Upper lobe of left lung (tissue), 6 donors: ENCODE measurements around the gene EIF2B4. TPM values are rescaled to one million over a fixed set of nuclear protein-coding genes. Genes with fewer than 3 reads are reported as not detected.

Experiments used
- ATAC-seq, 2 donors: fragments of 200-7000 bp; cut with Tn5 transposase; one replicate each; pipeline ENCODE4 v1.9.1; 2022; ENCODE audit warnings: mild to moderate bottlenecking in 2 of 2, moderate library complexity in 2 of 2; ENCODE audit not compliant: low FRiP score in 2 of 2
- DNase-seq, 2 donors: peaks; one replicate each; pipeline ENCODE4 v3.0.0-alpha.2; 2019 to 2020
- H3K27ac ChIP-seq, 4 donors: fragments of 200-600 bp; sonication (generic); one replicate each; pipeline ENCODE4 v1.5.1; 2016 to 2019
- H3K27me3 ChIP-seq, 4 donors: fragments of 200-600 bp; sonication (generic); one replicate each; pipeline ENCODE4 v1.5.1; 2017 to 2019
- H3K36me3 ChIP-seq, 4 donors: fragments of 200-600 bp; sonication (generic); one replicate each; pipeline ENCODE4 v1.5.1; 2016 to 2019
- H3K4me1 ChIP-seq, 4 donors: fragments of 200-600 bp; sonication (generic); one replicate each; pipeline ENCODE4 v1.5.1; 2018 to 2019
- H3K4me3 ChIP-seq, 4 donors: fragments of 200-600 bp; sonication (generic); one replicate each; pipeline ENCODE4 v1.5.1; 2017 to 2019; ENCODE audit warnings: mild to moderate bottlenecking in 2 of 4, moderate library complexity in 1 of 4
- H3K9me3 ChIP-seq, 4 donors: fragments of 200-600 bp; sonication (generic); one replicate each; pipeline ENCODE4 v1.5.1; 2018 to 2019
- CTCF ChIP-seq, 6 experiments: fragments of 450-650 bp in 4 of 6; fragments of 200-600 bp in 2 of 6; sonication (generic) in 2 of 6; IDR thresholded peaks; one replicate each; pipeline ENCODE4 v1.5.1; 2016 to 2019; ENCODE audit warnings: antibody characterized with exemption in 6 of 6
- EP300 ChIP-seq, 4 donors: sonication (generic); formaldehyde crosslinking; IDR thresholded peaks; one replicate each; pipeline ENCODE4 v1.5.1; 2017; ENCODE audit warnings: antibody characterized with exemption in 4 of 4, control low read depth in 2 of 4
- POLR2A ChIP-seq, 4 donors: fragments of 450-650 bp; IDR thresholded peaks; one replicate each; pipeline ENCODE4 v1.5.1; 2016 to 2017; ENCODE audit warnings: antibody characterized with exemption in 4 of 4, mild to moderate bottlenecking in 2 of 4
- POLR2AphosphoS5 ChIP-seq, 2 donors: sonication (generic); formaldehyde crosslinking; IDR thresholded peaks; one replicate each; pipeline ENCODE4 v1.5.1; 2017; ENCODE audit warnings: antibody characterized with exemption in 2 of 2
- WGBS, 2 donors: methylation state at CpG; one replicate each; pipeline ENCODE4 v1.1.5; 2017 to 2018; 5-methylcytosine and 5-hydroxymethylcytosine counted together
- total RNA-seq, 6 donors: library from RNA; depleted of rRNA in 4 of 6; stranded (reverse); fragments of >200 nt in 4 of 6; gene quantifications; one replicate each; pipeline versions ENCODE4 v1.1.0 to v1.2.1, GENCODE V29; 2016 to 2021
- donor health status: DM: no; HTN: no; CAD: no; lungs with moderate emphysema.
- donor health status: DM: no; HTN: yes; CAD: no; lungs with severe emphysema.

Gene EIF2B4
- total RNA-seq, 6 donors from 2014 or later, result 24.8 to 48.2 (median 29.8) TPM

GRCh38 chr2:27393225-27393624, 23.1 kb upstream of the EIF2B4 start:
- no peak for TF ChIP-seq POLR2AphosphoS5 (IDR thresholded peaks at IDR 0.05)
- no peak for TF ChIP-seq POLR2A (IDR thresholded peaks at IDR 0.05)
- no peak for TF ChIP-seq CTCF (IDR thresholded peaks at IDR 0.05)
- no peak for TF ChIP-seq EP300 (IDR thresholded peaks at IDR 0.05)
- H3K27ac ChIP-seq, result no peak overlapping the region
- WGBS, 2 donors, result 97 to 98% methylated on average over 33 of the region's 33 CpGs
- H3K36me3 ChIP-seq, result peaks cover 0 to 9% (median 3%) of the 10 kb centered on the region in 4 donors
- H3K27me3 ChIP-seq, result no peaks in the 10 kb centered on the region
- no peaks in the 10 kb centered on the region for H3K4me1 ChIP-seq
- no peaks in the 10 kb centered on the region for H3K9me3 ChIP-seq
- peak in 1 of 2 donors; percentile 79 for DNase-seq
- ATAC-seq, result no peak
- no peak overlapping the region for H3K4me3 ChIP-seq

GRCh38 chr2:27390822-27391679, 20.9 kb upstream of the EIF2B4 start:
- DNase-seq (no peak), ATAC-seq (no peak)
- Histone ChIP-seq H3K4me3 (no peak overlapping the region), H3K9me3 (no peaks in the 10 kb centered on the region), H3K4me1 (no peaks in the 10 kb centered on the region), H3K27me3 (no peaks in the 10 kb centered on the region), H3K36me3 (peaks cover 0 to 12% (median 3%) of the 10 kb centered on the region in 4 donors), H3K27ac (no peak overlapping the region)
- TF ChIP-seq POLR2A (IDR thresholded peaks at IDR 0.05) (no peak), CTCF (IDR thresholded peaks at IDR 0.05) (no peak)
- 93 to 95% methylated on average over 8 to 9 of the region's 9 CpGs for WGBS, 2 donors

GRCh38 chr2:27381577-27382181, 11.5 kb upstream of the EIF2B4 start:
- H3K9me3 ChIP-seq, result no peaks in the 10 kb centered on the region
- peaks cover 19 to 74% (median 47%) of the 10 kb centered on the region in 4 donors for H3K36me3 ChIP-seq
- DNase-seq, result no peak
- no peak overlapping the region for H3K4me3 ChIP-seq
- peak overlapping the region in 3 of 4 donors; percentile 84 to 95 (median 86) for H3K27ac ChIP-seq
- peaks cover 15 to 38% (median 22%) of the 10 kb centered on the region in 4 donors for H3K4me1 ChIP-seq
- TF ChIP-seq POLR2A (IDR thresholded peaks at IDR 0.05), result no peak
- WGBS, 2 donors, result 90 to 95% methylated on average over 10 of the region's 10 CpGs
- H3K27me3 ChIP-seq, result no peaks in the 10 kb centered on the region
- no peak for ATAC-seq

GRCh38 chr2:27380626-27381545, 10.7 kb upstream of the EIF2B4 start, which contains the start of gene ZNF513:
Gene ZNF513, minus strand, starts transcription at chr2:27380734. Its CDS starts 208 bp downstream, at chr2:27380526.
- H3K9me3 ChIP-seq, result no peaks in the 10 kb centered on the region
- H3K4me3 ChIP-seq, result peak within 1 kb of the TSS; percentile 63 to 92 (median 84)
- H3K4me1 ChIP-seq, result peaks cover 15 to 38% (median 22%) of the 10 kb centered on the region in 4 donors
- peak; percentile 97 to 98 for DNase-seq
- peak; percentile 95 to 97 for ATAC-seq
- peaks cover 26 to 77% (median 55%) of the 10 kb centered on the region in 4 donors for H3K36me3 ChIP-seq
- TF ChIP-seq CTCF (IDR thresholded peaks at IDR 0.05) (no peak), POLR2AphosphoS5 (IDR thresholded peaks at IDR 0.05) (peak; percentile 83 to 97), EP300 (IDR thresholded peaks at IDR 0.05) (peak in 1 of 4 donors; percentile 65), POLR2A (IDR thresholded peaks at IDR 0.05) (peak in 2 of 4 donors; percentile 46 to 73)
- peak within 1 kb of the TSS; percentile 84 to 95 (median 90) for H3K27ac ChIP-seq
- 20 to 55% methylated on average over 25 to 50 of the region's 67 CpGs for WGBS, 2 donors
- no peaks in the 10 kb centered on the region for H3K27me3 ChIP-seq
